ENCODE measurements around the gene B4GALT4.

- TF ChIP-seq CTCF (IDR thresholded peaks at IDR 0.05) (no peak), RAD21 (IDR thresholded peaks at IDR 0.05; ENCODE audit: low read length) (no peak), ZBTB33 (IDR thresholded peaks at IDR 0.05; ENCODE audit: borderline replicate concordance, low read depth) (no peak), EZH2phosphoT487 (IDR thresholded peaks at IDR 0.05; ENCODE audit: borderline replicate concordance, low read depth) (no peak), EP300 (IDR thresholded peaks at IDR 0.05; ENCODE audit: borderline replicate concordance in 1 of 2, low read depth in 1 of 2, low read length in 1 of 2) (no peak), YY1 (IDR thresholded peaks at IDR 0.05; ENCODE audit: low read depth) (no peak), NFIC (IDR thresholded peaks at IDR 0.05; ENCODE audit: borderline replicate concordance) (no peak), SMC3 (IDR thresholded peaks at IDR 0.05; ENCODE audit: low read depth, low read length) (no peak), RXRA (IDR thresholded peaks at IDR 0.05; ENCODE audit: borderline replicate concordance, low read depth) (no peak), REST (IDR thresholded peaks at IDR 0.05; ENCODE audit: low read depth, low read length) (no peak), MAX (IDR thresholded peaks at IDR 0.05; ENCODE audit: low read depth) (no peak)
Observed at GRCh38 chr3:119237299-119237698, 3.4 kb downstream of the B4GALT4 start.
